HG03558 (cell line): ENCODE data around the gene ABLIM2.

Source experiments
- ATAC-seq: cut with Tn5 transposase; IDR thresholded peaks from one replicate; pipeline ENCODE4 v1.9.1; 2021; ENCODE audit warnings: moderate number of reproducible peaks; ENCODE audit not compliant: unreplicated experiment; ENCODE audit errors: extremely low read depth

Gene ABLIM2

GRCh38 chr4:8016527-8016926 lies 142.1 kb downstream of the ABLIM2 start:
- ATAC-seq: no peak

GRCh38 chr4:8015512-8015911 lies 143.1 kb downstream of the ABLIM2 start:
- ATAC-seq: no peak

- ATAC-seq: no peak
Measured at GRCh38 chr4:8013976-8014726, 144.5 kb downstream of the ABLIM2 start.

DNA sequence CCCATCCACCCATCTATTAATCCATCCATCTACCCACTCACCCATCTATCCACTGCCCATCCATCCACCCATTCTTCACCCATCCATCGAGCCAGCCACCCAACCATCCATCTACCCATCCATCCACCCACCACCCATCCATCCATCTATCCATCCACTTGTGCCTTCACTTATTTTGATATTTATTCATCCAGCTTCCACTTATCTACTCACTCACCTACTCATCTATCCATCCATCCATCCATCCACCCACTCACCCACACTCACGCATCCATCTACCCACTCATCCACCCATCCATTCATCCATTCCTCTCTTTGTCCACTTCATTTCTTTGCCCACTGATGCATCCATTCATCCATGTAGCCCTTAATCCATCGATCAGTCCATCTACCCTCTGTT lies 146.1 kb downstream of the ABLIM2 start:
- ATAC-seq: no peak

GRCh38 chr4:8010618-8011017 lies 148.0 kb downstream of the ABLIM2 start:
- no peak for ATAC-seq

- no peak for ATAC-seq
Measured at GRCh38 chr4:8009710-8010511, 148.7 kb downstream of the ABLIM2 start.

DNA sequence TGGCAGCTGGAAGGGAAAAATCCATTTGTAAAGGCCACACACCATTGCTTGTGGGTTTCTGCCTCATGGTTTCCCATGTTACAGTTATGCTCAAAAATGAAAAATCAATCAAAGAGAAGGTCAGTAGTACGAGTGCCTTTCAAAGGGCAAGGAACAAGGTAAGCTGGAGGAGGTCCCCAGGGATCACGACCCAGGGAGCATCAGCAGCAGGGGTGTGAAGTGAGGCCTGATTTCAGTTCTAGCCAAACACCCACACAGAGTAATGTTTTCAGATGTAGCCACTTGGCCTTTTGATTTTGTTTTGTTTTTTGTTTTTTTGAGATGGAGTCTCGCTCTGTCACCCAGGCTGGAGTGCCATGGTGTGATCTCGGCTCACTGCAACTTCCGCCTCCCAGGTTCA lies 149.5 kb downstream of the ABLIM2 start:
- no peak for ATAC-seq

DNA sequence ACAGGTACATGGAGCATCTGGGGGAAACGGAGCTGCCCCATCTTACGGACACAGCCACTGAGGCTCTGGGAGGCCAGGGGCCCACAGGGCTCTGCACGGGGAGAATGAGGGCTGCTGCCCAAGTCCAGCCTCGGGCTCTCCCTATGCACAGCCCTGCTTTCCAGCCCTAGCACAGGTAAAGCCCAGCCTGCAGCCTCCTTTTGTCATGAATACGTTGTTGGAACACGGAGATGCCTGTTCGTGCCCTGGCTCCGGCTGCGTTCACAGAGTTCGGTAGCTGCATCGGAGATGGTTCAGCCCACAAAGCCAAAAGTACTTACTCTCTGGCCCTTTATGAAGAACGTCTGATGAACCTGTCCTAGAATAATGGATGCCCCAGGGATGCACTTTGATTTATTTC lies 150.2 kb downstream of the ABLIM2 start:
- no peak for ATAC-seq

DNA sequence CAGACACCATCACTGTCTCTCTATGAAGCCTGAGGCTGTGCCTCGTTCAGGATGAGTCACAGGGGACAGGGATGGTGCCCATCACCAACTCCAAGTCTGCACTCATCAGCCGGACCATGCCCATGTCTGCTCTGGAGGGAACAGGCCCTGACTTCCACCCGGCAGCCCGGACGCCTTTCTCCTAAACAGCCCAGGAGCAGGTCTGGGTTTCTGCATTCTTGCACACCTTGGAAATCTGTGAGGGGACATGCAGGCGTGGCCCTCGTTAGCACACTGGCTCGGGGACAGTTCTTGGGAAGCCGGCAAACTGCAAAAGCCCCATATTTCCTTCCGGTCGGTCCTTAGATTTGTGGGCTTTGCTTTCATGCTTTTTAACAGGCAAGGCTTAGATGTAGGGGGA lies 151.0 kb downstream of the ABLIM2 start:
- ATAC-seq: no peak

GRCh38 chr4:8006471-8006870 lies 152.1 kb downstream of the ABLIM2 start:
- ATAC-seq: no peak

- no peak for ATAC-seq
Measured at GRCh38 chr4:8005814-8006215, 152.8 kb downstream of the ABLIM2 start.

DNA sequence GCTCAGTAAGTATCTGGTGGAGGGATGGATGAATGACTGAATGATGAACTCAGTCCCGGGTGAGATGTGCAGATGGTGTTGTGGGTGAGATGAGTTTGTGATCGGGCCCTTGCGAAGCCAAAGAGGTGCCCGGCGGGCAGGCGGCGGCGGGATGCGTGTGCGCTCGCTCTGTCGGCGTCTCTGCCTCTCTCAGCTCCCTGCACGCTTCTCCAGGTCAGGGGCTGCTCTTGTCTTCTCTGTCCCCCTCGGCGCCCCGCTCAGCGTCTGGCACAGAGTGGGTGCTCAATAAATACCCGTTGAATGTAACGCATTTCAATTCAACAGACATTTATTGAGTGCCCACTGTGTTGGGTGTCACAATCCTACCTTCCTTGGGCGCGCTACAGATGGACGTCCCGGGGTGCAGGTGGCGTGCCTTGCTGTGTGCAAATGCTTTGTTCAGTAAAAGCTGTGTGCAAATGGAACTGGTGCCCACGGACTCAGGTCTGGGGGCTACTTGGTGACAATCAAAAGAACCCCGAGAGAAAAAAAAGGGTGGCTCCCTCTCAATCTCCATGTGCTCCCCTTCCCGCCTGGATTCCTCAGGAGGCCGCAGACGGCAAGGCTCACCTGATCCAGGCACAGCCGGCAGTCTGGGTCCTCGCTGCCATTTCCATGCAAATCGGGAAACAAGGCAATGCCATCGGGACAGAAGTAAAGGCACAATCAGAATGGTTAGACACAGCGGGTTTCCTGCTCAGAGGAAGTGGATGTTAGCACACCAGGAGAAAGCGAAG lies 153.4 kb downstream of the ABLIM2 start:
- no peak for ATAC-seq

GRCh38 chr4:8004066-8004465 lies 154.5 kb downstream of the ABLIM2 start:
- no peak for ATAC-seq

- no peak for ATAC-seq
Measured at GRCh38 chr4:8002525-8003309, 155.9 kb downstream of the ABLIM2 start.

DNA sequence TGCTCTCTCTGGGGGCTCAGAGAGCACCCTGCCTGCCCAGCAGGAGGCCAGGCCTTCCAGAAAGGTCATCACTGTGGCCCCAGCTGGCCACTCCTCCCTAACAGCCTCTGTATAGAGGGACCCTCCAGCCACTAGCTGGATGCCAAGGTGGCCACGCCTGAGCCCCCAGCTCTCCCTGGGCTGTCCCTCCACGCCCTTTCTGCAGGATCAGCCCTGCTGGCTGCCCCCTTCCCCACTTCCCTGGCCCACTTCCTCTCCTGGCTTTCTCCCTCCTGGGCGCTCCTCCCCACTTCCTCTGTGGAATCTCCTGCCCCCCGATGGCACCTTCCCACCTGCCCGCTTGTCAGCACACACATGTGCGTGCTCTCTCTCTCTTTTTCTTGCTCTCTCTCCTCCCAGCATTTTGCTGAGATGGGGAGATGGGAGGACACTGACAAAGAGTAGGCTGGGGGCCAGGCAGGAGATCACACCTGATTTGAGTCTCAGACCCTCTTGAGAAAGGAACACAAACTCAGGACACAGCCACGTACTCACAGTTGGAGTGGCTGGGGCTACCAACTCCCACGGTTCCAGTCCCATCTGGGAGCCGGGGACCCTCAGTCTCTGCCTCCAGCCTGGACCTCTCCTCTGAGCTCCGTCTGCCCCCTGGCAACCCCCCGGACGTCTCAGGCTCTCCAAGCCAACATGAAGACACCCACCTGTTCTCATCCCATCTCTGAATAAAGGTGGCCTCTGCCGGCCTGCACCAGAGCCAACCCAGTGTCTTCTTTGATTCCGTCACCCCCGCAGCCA lies 156.9 kb downstream of the ABLIM2 start:
- ATAC-seq: no peak

DNA sequence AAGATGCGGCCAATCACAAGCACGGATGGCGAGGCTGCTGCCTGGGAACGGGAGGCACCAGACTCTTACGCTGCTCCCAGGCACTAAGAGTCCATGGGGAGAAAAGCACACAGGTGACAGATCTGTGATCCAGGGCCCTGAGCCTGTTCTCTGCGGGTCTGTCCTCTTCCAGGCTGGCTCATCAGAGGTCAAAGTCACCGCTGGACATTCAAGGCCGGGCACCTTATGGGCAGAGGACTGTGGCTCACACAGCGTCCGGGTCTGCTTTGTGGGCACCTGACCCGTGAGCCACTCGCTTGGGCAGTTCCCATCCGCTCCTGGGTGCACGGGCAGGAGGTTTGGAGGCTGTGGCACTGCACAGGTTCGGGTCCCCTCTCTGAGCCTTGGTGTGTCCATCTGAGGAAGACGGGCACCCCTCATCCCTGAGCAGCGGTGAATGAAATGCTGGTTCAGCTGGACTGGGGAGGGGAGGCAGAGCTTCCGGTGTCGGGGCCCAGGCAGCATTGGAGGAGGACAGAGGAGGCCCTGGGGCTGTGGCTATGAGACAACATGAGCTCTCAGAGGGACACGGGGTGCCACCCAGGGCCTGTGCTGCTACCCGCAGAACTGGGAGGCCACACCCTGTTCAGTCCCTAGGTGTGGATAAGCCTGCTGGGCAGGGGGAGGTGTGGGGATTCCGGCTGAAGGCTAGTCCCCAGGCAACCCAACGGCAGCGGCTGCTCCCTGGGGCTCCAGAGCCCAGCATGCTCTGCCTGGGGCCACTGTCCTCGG lies 157.7 kb downstream of the ABLIM2 start:
- no peak for ATAC-seq

DNA sequence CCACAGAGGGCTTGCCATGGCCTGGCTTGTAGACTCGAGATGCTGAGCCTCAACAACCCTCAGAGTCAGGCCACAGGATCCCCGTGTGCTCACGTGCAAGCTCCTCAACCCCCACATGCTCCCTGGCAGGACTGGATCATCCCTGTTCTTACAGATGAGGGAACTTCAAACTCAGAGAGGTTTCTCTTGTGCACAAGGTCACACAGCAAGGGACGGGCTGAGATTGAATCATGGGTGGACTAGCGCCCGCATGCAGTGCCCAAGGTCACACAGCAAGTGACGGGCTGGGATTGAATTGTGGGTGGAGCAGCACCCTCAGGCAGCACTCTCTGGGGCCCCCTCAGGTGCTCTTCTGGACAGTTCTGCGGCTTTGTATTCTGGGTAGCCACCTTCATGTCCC lies 158.4 kb downstream of the ABLIM2 start:
- no peak for ATAC-seq

- ATAC-seq: no peak
Measured at GRCh38 chr4:7999695-8000094, 158.9 kb downstream of the ABLIM2 start.

GRCh38 chr4:7999279-7999678 lies 159.3 kb downstream of the ABLIM2 start:
- ATAC-seq: no peak
